SK-N-SH (cell line): ENCODE measurements around the gene CCDC172. TPM values are rescaled to one million over a fixed set of nuclear protein-coding genes. Genes with fewer than 3 reads are reported as not detected.
A peak's percentile ranks its signal among the peaks of the same experiment; 100 is the strongest.

Experiments used
- CTCF ChIA-PET: fragments of 300-600, 350-600 bp; formaldehyde crosslinking; extraction: SDS; loops from one replicate; lab custom pipeline; 2021; lab: Yijun Ruan, JAX
- POLR2A ChIA-PET: fragments of 350-600 bp; sonication (Branson Sonifier 250); formaldehyde crosslinking; extraction: SDS; loops from one replicate; lab custom pipeline; 2020; ENCODE audit warnings: antibody characterized with exemption, inconsistent platforms; lab: Yijun Ruan, JAX
- DNase-seq: peaks from one replicate; pipeline ENCODE4 v3.0.0; 2012
- H2AFZ ChIP-seq: fragments of 200-600 bp; sonication (generic); 2 replicates; pipeline ENCODE4 v1.8.1; 2016; ENCODE audit warnings: antibody characterized with exemption, mild to moderate bottlenecking, low read depth
- H3F3A ChIP-seq: fragments of 200-600 bp; sonication (generic); replicated peaks from 2 replicates; pipeline ENCODE3; 2016; ENCODE audit warnings: antibody characterized with exemption, mild to moderate bottlenecking; ENCODE audit not compliant: insufficient read depth
- H3K27ac ChIP-seq, 2 experiments: fragments of 200-500 bp in 1 of 2; fragments of 200-600 bp in 1 of 2; sonication (Bioruptor generic) in 1 of 2; sonication (generic), shearing (Covaris generic) in 1 of 2; 2 replicates each; pipeline versions ENCODE4 v1.5.1 to v1.6.1; 2014 to 2016; ENCODE audit warnings: low read depth in 2 of 2, inconsistent platforms in 1 of 2, low read length in 1 of 2, mild to moderate bottlenecking in 1 of 2, mixed read lengths in 1 of 2
- H3K27me3 ChIP-seq: fragments of 200-600 bp; sonication (generic), shearing (Covaris generic); 2 replicates; pipeline ENCODE4 v1.6.1; 2016; ENCODE audit warnings: mixed run types; ENCODE audit not compliant: insufficient read depth
- H3K36me3 ChIP-seq, 2 experiments: fragments of 200-500 bp in 1 of 2; fragments of 200-600 bp in 1 of 2; sonication (Bioruptor generic) in 1 of 2; sonication (generic) in 1 of 2; replicated peaks in 1 of 2; 2 replicates each; pipeline versions ENCODE3 to v1.5.1; 2014 to 2016; ENCODE audit warnings: low read length in 1 of 2, mild to moderate bottlenecking in 1 of 2; ENCODE audit not compliant: insufficient read depth in 2 of 2, control insufficient read depth in 1 of 2
- H3K4me1 ChIP-seq, 2 experiments: fragments of 200-500 bp in 1 of 2; fragments of 200-600 bp in 1 of 2; sonication (Bioruptor generic) in 1 of 2; sonication (generic), shearing (Covaris generic) in 1 of 2; 2 replicates each; pipeline versions ENCODE4 v1.5.1 to v1.6.1; 2014 to 2016; ENCODE audit warnings: low read depth in 1 of 2, low read length in 1 of 2, mixed run types in 1 of 2; ENCODE audit not compliant: insufficient read depth in 2 of 2, control insufficient read depth in 1 of 2
- H3K4me2 ChIP-seq: fragments of 200-600 bp; sonication (generic), shearing (Covaris generic); 2 replicates; pipeline ENCODE4 v1.6.1; 2017; ENCODE audit warnings: mixed run types
- H3K4me3 ChIP-seq, 2 experiments: fragments of 200-500 bp in 1 of 2; fragments of 200-600 bp in 1 of 2; sonication (Bioruptor generic) in 1 of 2; sonication (generic), shearing (Covaris generic) in 1 of 2; 2 replicates each; pipeline versions ENCODE4 v1.5.1 to v1.8.1; 2014 to 2016; ENCODE audit warnings: low read depth in 2 of 2, inconsistent platforms in 1 of 2, low read length in 1 of 2, mild to moderate bottlenecking in 1 of 2, mixed read lengths in 1 of 2, moderate library complexity in 1 of 2
- H3K79me2 ChIP-seq: fragments of 200-600 bp; sonication (generic); 2 replicates; pipeline ENCODE4 v1.8.1; 2017; ENCODE audit warnings: mild to moderate bottlenecking; ENCODE audit not compliant: insufficient read depth
- H3K9ac ChIP-seq: fragments of 200-600 bp; sonication (generic); 2 replicates; pipeline ENCODE4 v1.6.1; 2017; ENCODE audit warnings: mixed run types
- H3K9me2 ChIP-seq: fragments of 200-600 bp; sonication (generic); 2 replicates; pipeline ENCODE4 v1.6.1; 2017; ENCODE audit warnings: mixed run types
- H3K9me3 ChIP-seq: fragments of 200-600 bp; sonication (generic); 2 replicates; pipeline ENCODE4 v1.6.1; 2017; ENCODE audit warnings: mixed run types, mild to moderate bottlenecking, moderate library complexity
- H4K20me1 ChIP-seq: fragments of 200-600 bp; sonication (generic); 2 replicates; pipeline ENCODE4 v1.6.1; 2017; ENCODE audit warnings: mild to moderate bottlenecking, mixed run types; ENCODE audit not compliant: insufficient read depth
- CHD2 ChIP-seq: fragments of 150-350 bp; IDR thresholded peaks from 2 replicates; pipeline ENCODE4 v1.6.1; 2018; ENCODE audit warnings: low read length; ENCODE audit not compliant: partially characterized antibody
- CTCF ChIP-seq: fragments of 200-600 bp; sonication (generic); IDR thresholded peaks from 2 replicates; pipeline ENCODE4 v1.6.1; 2017; ENCODE audit warnings: antibody characterized with exemption, mild to moderate bottlenecking, moderate library complexity
- EZH2phosphoT487 ChIP-seq: fragments of 200-600 bp; sonication (generic); IDR thresholded peaks from 2 replicates; pipeline ENCODE4 v1.6.1; 2017; ENCODE audit warnings: low read depth, mixed run types, mild to moderate bottlenecking, antibody characterized with exemption, moderate library complexity, borderline replicate concordance
- FOXJ3 ChIP-seq: sonication (generic); formaldehyde crosslinking; IDR thresholded peaks from 2 replicates; pipeline ENCODE4 v1.5.1; 2020; ENCODE audit warnings: mild to moderate bottlenecking, missing genetic modification reagents
- GATA2 ChIP-seq: sonication (generic); formaldehyde crosslinking; IDR thresholded peaks from 2 replicates; pipeline ENCODE4 v1.5.0; 2020; ENCODE audit warnings: mild to moderate bottlenecking, missing genetic modification reagents
- IRF3 ChIP-seq: fragments of 150-350 bp; IDR thresholded peaks from 2 replicates; pipeline ENCODE4 v1.6.1; 2016; ENCODE audit warnings: mild to moderate bottlenecking, low read depth, low read length
- MAX ChIP-seq: IDR thresholded peaks from 2 replicates; pipeline ENCODE4 v1.4.0; 2012; ENCODE audit warnings: low read depth
- MEF2A ChIP-seq: IDR thresholded peaks from 2 replicates; pipeline ENCODE4 v1.4.0; 2012; ENCODE audit warnings: low read depth, borderline replicate concordance
- PBX3 ChIP-seq: IDR thresholded peaks from 2 replicates; pipeline ENCODE4; 2012
- RAD21 ChIP-seq: IDR thresholded peaks from 2 replicates; pipeline ENCODE4 v1.6.1; 2012; ENCODE audit warnings: mild to moderate bottlenecking, low read length
- SIN3A ChIP-seq: IDR thresholded peaks from 2 replicates; pipeline ENCODE4 v1.6.1; 2012; ENCODE audit warnings: low read depth, mild to moderate bottlenecking, low read length, moderate library complexity, borderline replicate concordance
- TEAD4 ChIP-seq: IDR thresholded peaks from 2 replicates; pipeline ENCODE4 v1.4.0; 2012; ENCODE audit warnings: mild to moderate bottlenecking, borderline replicate concordance; ENCODE audit not compliant: insufficient read depth
- USF1 ChIP-seq: IDR thresholded peaks from 2 replicates; pipeline ENCODE4 v1.4.0; 2012; ENCODE audit warnings: low read depth, borderline replicate concordance
- USF2 ChIP-seq: fragments of 150-350 bp; IDR thresholded peaks from 2 replicates; pipeline ENCODE4 v1.6.1; 2017; ENCODE audit warnings: antibody characterized with exemption, low read length, low read depth, borderline replicate concordance
- YY1 ChIP-seq: IDR thresholded peaks from 2 replicates; pipeline ENCODE4 v1.4.0; 2012; ENCODE audit warnings: low read depth, mild to moderate bottlenecking
- WGBS: methylation state at CpG from one replicate; pipeline ENCODE4 v1.1.6; 2017; ENCODE audit warnings: low lambda C conversion rate; 5-methylcytosine and 5-hydroxymethylcytosine counted together
- polyA plus RNA-seq, 3 experiments: library from polyadenylated mRNA; depleted of rRNA; stranded (reverse); fragments of >200 nt; gene quantifications; 2 replicates each; pipeline ENCODE4 v1.2.3, GENCODE V29; 2012

Gene CCDC172
- polyA plus RNA-seq, 1 of the 3 experiments (the other 2 are of a cell fraction), result not detected

- H2AFZ ChIP-seq, result no peak overlapping the region
Observed at GRCh38 chr10:116364868-116365267, 40.6 kb downstream of the CCDC172 start.

GRCh38 chr10:116371737-116372136, 47.5 kb downstream of the CCDC172 start:
- Histone ChIP-seq H3K9me2 (no peaks in the 10 kb centered on the region), H3K79me2 (no peaks in the 10 kb centered on the region), H3F3A (no peaks in the 10 kb centered on the region), H3K9me3 (no peaks in the 10 kb centered on the region), H3K4me2 (peak overlapping the region; percentile 57), H4K20me1 (no peaks in the 10 kb centered on the region), H3K4me1 (no peaks in the 10 kb centered on the region), H3K27ac (no peak overlapping the region), H3K9ac (no peak overlapping the region), H3K27me3 (no peaks in the 10 kb centered on the region), H3K4me3 (no peak overlapping the region), H2AFZ (peak overlapping the region; percentile 49), H3K36me3 (no peaks in the 10 kb centered on the region)
- CTCF ChIA-PET, result no interaction called here
- no peak for DNase-seq
- POLR2A ChIA-PET, result no interaction called here
- WGBS, result 4% methylated on average over 1 of the region's 1 CpG
- TF ChIP-seq SIN3A (no peak), MAX (no peak), CTCF (no peak), RAD21 (no peak), USF2 (no peak)

More at GRCh38 chr10:116364868-116365267, 40.6 kb downstream of the CCDC172 start:
- Histone ChIP-seq H3K9ac (no peak overlapping the region), H3K9me3 (no peaks in the 10 kb centered on the region), H3K79me2 (no peaks in the 10 kb centered on the region), H3K27me3 (no peaks in the 10 kb centered on the region)
- TF ChIP-seq TEAD4 (no peak), MEF2A (no peak), IRF3 (no peak), SIN3A (no peak), MAX (no peak), USF1 (no peak), FOXJ3 (CRISPR knock-in tag) (no peak), YY1 (no peak), GATA2 (CRISPR knock-in tag) (no peak), CHD2 (no peak), PBX3 (no peak), EZH2phosphoT487 (no peak), RAD21 (no peak)
- TF ChIP-seq, all 33 proteins: peak for 0
- Histone ChIP-seq H3K4me1 (no peaks in the 10 kb centered on the region), H3K27ac (no peak overlapping the region), H3K9me2 (no peaks in the 10 kb centered on the region), H3K36me3 (no peaks in the 10 kb centered on the region), H3K4me2 (no peak overlapping the region), H3K4me3 (no peak overlapping the region), H4K20me1 (no peaks in the 10 kb centered on the region), H3F3A (no peaks in the 10 kb centered on the region)
- ChIA-PET CTCF (interaction anchor here (1.1 to 1.3 kb wide), 2 partner anchors 11 to 21 kb away, joined by 4 to 5 read pairs; no protein-coding TSS in a partner anchor), POLR2A (interaction anchor here (0.6 kb wide), 1 partner anchor 1781 kb away, joined by 3 read pairs; no protein-coding TSS in a partner anchor)
- no peak for DNase-seq
